ENCODE results near the gene BHMT. TPM values are rescaled to one million over a fixed set of nuclear protein-coding genes. Genes with fewer than 3 reads are reported as not detected.

Gene BHMT
- total and polyA plus RNA-seq, 2 experiments from 2014 or later, result 10.2 to 22.1 TPM

DNA sequence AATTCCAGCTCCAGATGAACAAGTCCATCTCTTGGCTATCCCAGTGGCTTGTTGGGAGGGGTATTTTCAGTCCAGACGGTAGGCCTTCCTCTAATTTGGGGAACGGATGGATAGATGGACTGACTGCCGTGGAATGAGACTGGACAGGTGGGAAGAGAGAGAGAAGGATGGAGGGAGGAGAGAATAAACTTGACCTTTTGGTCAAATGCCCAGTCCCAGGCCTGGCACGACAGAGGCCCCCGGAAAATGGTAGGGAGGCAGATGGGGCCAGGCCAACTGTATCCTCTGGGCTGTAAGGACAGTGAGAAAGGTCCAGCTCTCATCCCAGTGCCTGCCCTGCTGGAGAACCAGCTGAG lies 1.1 kb downstream of the BHMT start:
- Histone ChIP-seq H3K9me3 (ENCODE audit: low read depth) (no peaks in the 10 kb centered on the region), H2AFZ (no peak overlapping the region), H3K4me1 (ENCODE audit: insufficient read depth) (peaks cover 11% of the 10 kb centered on the region), H3K79me2 (no peaks in the 10 kb centered on the region), H3K4me2 (peak overlapping the region; percentile 77), H3K36me3 (replicated peaks; ENCODE audit: insufficient read depth, low read depth) (no peaks in the 10 kb centered on the region), H3K4me3 (no peak overlapping the region), H3K27me3 (peaks cover 62% of the 10 kb centered on the region), H4K20me1 (ENCODE audit: insufficient read depth, poor library complexity, severe bottlenecking) (no peaks in the 10 kb centered on the region), H3K9me2 (replicated peaks; ENCODE audit: insufficient read depth) (no peaks in the 10 kb centered on the region), H3K27ac (no peak overlapping the region)
- TF ChIP-seq, protein P1, sequence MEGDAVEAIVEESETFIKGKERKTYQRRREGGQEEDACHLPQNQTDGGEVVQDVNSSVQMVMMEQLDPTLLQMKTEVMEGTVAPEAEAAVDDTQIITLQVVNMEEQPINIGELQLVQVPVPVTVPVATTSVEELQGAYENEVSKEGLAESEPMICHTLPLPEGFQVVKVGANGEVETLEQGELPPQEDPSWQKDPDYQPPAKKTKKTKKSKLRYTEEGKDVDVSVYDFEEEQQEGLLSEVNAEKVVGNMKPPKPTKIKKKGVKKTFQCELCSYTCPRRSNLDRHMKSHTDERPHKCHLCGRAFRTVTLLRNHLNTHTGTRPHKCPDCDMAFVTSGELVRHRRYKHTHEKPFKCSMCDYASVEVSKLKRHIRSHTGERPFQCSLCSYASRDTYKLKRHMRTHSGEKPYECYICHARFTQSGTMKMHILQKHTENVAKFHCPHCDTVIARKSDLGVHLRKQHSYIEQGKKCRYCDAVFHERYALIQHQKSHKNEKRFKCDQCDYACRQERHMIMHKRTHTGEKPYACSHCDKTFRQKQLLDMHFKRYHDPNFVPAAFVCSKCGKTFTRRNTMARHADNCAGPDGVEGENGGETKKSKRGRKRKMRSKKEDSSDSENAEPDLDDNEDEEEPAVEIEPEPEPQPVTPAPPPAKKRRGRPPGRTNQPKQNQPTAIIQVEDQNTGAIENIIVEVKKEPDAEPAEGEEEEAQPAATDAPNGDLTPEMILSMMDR (IDR thresholded peaks at IDR 0.05; ENCODE audit: poor library complexity), result no peak
- peak; percentile 13 for TF ChIP-seq EZH2 (IDR thresholded peaks at IDR 0.05; ENCODE audit: borderline replicate concordance)
- TF ChIP-seq EZH2phosphoT487 (IDR thresholded peaks at IDR 0.05; ENCODE audit: low read depth, severe bottlenecking, unreplicated experiment), result no peak
- DNase-seq (ENCODE audit: low spot score), result no peak
- 78% methylated on average over 5 of the region's 5 CpGs for WGBS (ENCODE audit: low lambda C conversion rate, missing lambda C conversion rate)

DNA sequence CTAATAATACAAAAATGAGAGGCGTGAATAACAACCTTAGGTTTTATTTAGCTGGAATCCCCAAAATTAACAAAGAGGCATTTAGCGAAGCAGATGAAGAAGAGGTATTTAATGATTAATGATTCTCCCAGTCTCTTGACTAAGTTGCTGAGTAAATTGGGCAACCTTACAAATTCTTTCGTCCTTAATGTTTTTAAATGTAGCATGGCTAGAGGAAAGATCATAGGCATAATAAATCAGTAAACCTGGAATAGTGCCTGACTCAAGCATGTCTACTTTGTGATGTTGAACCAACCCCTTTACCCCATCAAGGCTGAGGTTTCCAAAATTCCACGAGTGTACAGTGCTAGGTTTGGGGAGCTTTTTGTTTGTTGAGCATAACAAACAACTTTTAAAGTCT lies 7.9 kb downstream of the BHMT start:
- Histone ChIP-seq H3K36me3 (replicated peaks; ENCODE audit: insufficient read depth, low read depth) (no peaks in the 10 kb centered on the region), H3K4me3 (no peak overlapping the region), H2AFZ (no peak overlapping the region), H3K4me2 (no peak overlapping the region), H4K20me1 (ENCODE audit: insufficient read depth, poor library complexity, severe bottlenecking) (no peaks in the 10 kb centered on the region), H3K27me3 (peaks cover 11% of the 10 kb centered on the region), H3K9me2 (replicated peaks; ENCODE audit: insufficient read depth) (no peaks in the 10 kb centered on the region), H3K79me2 (no peaks in the 10 kb centered on the region), H3K9me3 (ENCODE audit: low read depth) (no peaks in the 10 kb centered on the region), H3K4me1 (ENCODE audit: insufficient read depth) (no peaks in the 10 kb centered on the region), H3K27ac (no peak overlapping the region)
- no peak for DNase-seq (ENCODE audit: low spot score)
- TF ChIP-seq EZH2 (IDR thresholded peaks at IDR 0.05; ENCODE audit: borderline replicate concordance) (no peak), EZH2phosphoT487 (IDR thresholded peaks at IDR 0.05; ENCODE audit: low read depth, severe bottlenecking, unreplicated experiment) (no peak)
- TF ChIP-seq, protein P1 (IDR thresholded peaks at IDR 0.05; ENCODE audit: poor library complexity), result no peak
- 92% methylated on average over 4 of the region's 4 CpGs for WGBS (ENCODE audit: low lambda C conversion rate, missing lambda C conversion rate)

DNA sequence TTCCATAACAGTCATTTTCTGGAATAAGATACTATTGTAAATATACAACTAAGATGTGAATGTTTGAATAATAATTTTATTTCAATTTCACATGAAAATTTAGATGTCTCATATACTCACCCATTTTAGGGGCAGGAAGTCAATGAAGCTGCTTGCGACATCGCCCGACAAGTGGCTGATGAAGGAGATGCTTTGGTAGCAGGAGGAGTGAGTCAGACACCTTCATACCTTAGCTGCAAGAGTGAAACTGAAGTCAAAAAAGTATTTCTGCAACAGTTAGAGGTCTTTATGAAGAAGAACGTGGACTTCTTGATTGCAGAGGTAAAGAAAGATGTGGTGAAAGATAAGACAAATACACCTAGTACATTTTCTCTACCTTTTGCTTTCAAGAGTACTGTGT lies 8.6 kb downstream of the BHMT start:
- no peaks in the 10 kb centered on the region for H4K20me1 ChIP-seq (ENCODE audit: insufficient read depth, poor library complexity, severe bottlenecking)
- no peaks in the 10 kb centered on the region for H3K9me2 ChIP-seq (replicated peaks; ENCODE audit: insufficient read depth)
- no peak overlapping the region for H3K4me3 ChIP-seq
- no peaks in the 10 kb centered on the region for H3K9me3 ChIP-seq (ENCODE audit: low read depth)
- H3K27ac ChIP-seq, result no peak overlapping the region
- no peaks in the 10 kb centered on the region for H3K79me2 ChIP-seq
- H3K36me3 ChIP-seq (replicated peaks; ENCODE audit: insufficient read depth, low read depth), result no peaks in the 10 kb centered on the region
- 90% methylated on average over 4 of the region's 4 CpGs for WGBS (ENCODE audit: low lambda C conversion rate, missing lambda C conversion rate)
- DNase-seq (ENCODE audit: low spot score), result no peak
- H3K4me1 ChIP-seq (ENCODE audit: insufficient read depth), result no peaks in the 10 kb centered on the region
- TF ChIP-seq EZH2 (IDR thresholded peaks at IDR 0.05; ENCODE audit: borderline replicate concordance) (no peak), EZH2phosphoT487 (IDR thresholded peaks at IDR 0.05; ENCODE audit: low read depth, severe bottlenecking, unreplicated experiment) (no peak)
- TF ChIP-seq, protein P1 (IDR thresholded peaks at IDR 0.05; ENCODE audit: poor library complexity), result no peak
- no peak overlapping the region for H2AFZ ChIP-seq
- H3K4me2 ChIP-seq, result no peak overlapping the region
- peaks cover 5% of the 10 kb centered on the region for H3K27me3 ChIP-seq

DNA sequence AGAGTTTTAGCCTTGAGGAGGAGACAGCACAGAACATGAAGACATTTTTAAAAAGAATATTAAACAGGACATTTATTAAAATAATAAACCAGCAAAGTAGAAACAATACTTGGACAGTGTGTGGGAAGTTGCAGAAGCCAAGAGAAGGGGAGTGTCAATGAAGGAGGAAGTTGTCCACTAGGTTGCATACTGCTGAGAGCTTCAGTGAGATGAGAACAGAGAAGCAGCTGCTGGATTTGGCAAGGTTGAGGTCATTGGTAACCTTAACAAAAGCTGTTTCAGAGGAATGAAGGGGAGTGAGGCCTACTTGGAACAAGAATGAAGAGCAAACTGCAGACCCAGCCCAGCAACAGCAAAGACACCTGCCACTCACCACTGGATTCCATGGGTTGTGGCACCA lies 11.4 kb downstream of the BHMT start:
- Histone ChIP-seq H3K79me2 (no peaks in the 10 kb centered on the region), H3K27me3 (no peaks in the 10 kb centered on the region), H3K9me2 (replicated peaks; ENCODE audit: insufficient read depth) (no peaks in the 10 kb centered on the region), H3K4me1 (ENCODE audit: insufficient read depth) (no peaks in the 10 kb centered on the region), H3K27ac (no peak overlapping the region), H3K36me3 (replicated peaks; ENCODE audit: insufficient read depth, low read depth) (no peaks in the 10 kb centered on the region), H2AFZ (no peak overlapping the region), H3K9me3 (ENCODE audit: low read depth) (no peaks in the 10 kb centered on the region), H4K20me1 (ENCODE audit: insufficient read depth, poor library complexity, severe bottlenecking) (no peaks in the 10 kb centered on the region), H3K4me2 (no peak overlapping the region), H3K4me3 (no peak overlapping the region)
- DNase-seq (ENCODE audit: low spot score), result no peak
- TF ChIP-seq, protein P1 (IDR thresholded peaks at IDR 0.05; ENCODE audit: poor library complexity), result no peak
- TF ChIP-seq EZH2 (IDR thresholded peaks at IDR 0.05; ENCODE audit: borderline replicate concordance) (no peak), EZH2phosphoT487 (IDR thresholded peaks at IDR 0.05; ENCODE audit: low read depth, severe bottlenecking, unreplicated experiment) (no peak)

All from hepatocyte (in vitro differentiated cells).